CD4-positive, alpha-beta memory T cell (primary cell): ENCODE data around the gene LIMS2. TPM values are rescaled to one million over a fixed set of nuclear protein-coding genes. Genes with fewer than 3 reads are reported as not detected.

ENCODE experiments used
- CTCF ChIA-PET: fragments of 350-600 bp; sonication (Branson Sonifier 250); formaldehyde crosslinking; loops from one replicate; lab custom pipeline; 2021; ENCODE audit warnings: inconsistent platforms; ENCODE audit not compliant: partially characterized antibody; lab: Charles Lee
- POLR2A ChIA-PET: fragments of 350-600 bp; sonication (Branson Sonifier 250); formaldehyde crosslinking; loops from one replicate; lab custom pipeline; 2021; ENCODE audit not compliant: partially characterized antibody; lab: Charles Lee
- DNase-seq, 5 donors: peaks; one replicate each; pipeline versions ENCODE4 v3.0.0 to v3.0.0-alpha.2; 2020 to 2022; ENCODE audit warnings: mixed read lengths in 1 of 5
- H3K27ac ChIP-seq: one replicate; pipeline ENCODE4 v1.7.0; 2013; ENCODE audit warnings: low read depth, low read length
- H3K27me3 ChIP-seq: 2 replicates; pipeline ENCODE4 v1.7.0; 2013; ENCODE audit warnings: mild to moderate bottlenecking, low read length, moderate library complexity; ENCODE audit not compliant: insufficient read depth
- H3K36me3 ChIP-seq: 2 replicates; pipeline ENCODE4 v1.7.0; 2013; ENCODE audit warnings: mild to moderate bottlenecking, low read length, moderate library complexity; ENCODE audit not compliant: insufficient read depth
- H3K4me1 ChIP-seq: 2 replicates; pipeline ENCODE4 v1.7.0; 2013; ENCODE audit warnings: mild to moderate bottlenecking, low read length, moderate library complexity; ENCODE audit not compliant: insufficient read depth
- H3K4me3 ChIP-seq, 2 donors: one replicate each; pipeline ENCODE4 v1.7.0; 2013; ENCODE audit warnings: low read length in 2 of 2, mild to moderate bottlenecking in 1 of 2
- H3K9me3 ChIP-seq, 2 donors: one replicate each; pipeline ENCODE4 v1.7.0; 2013; ENCODE audit warnings: low read length in 2 of 2, control low read depth in 1 of 2; ENCODE audit not compliant: control insufficient read depth in 1 of 2
- H3K27ac Mint-ChIP-seq, 7 donors: one replicate each; pipeline ENCODE4 v1.8.0; 2020 to 2021; ENCODE audit warnings: mixed read lengths in 7 of 7, mild to moderate bottlenecking in 6 of 7, inconsistent platforms in 3 of 7, moderate library complexity in 3 of 7
- H3K27me3 Mint-ChIP-seq, 2 donors: one replicate each; pipeline ENCODE4 v1.8.0; 2020 to 2021; ENCODE audit warnings: mixed read lengths in 2 of 2
- H3K36me3 Mint-ChIP-seq, 2 donors: one replicate each; pipeline ENCODE4 v1.8.0; 2020 to 2021; ENCODE audit warnings: mixed read lengths in 2 of 2, inconsistent platforms in 1 of 2, mild to moderate bottlenecking in 1 of 2
- H3K4me1 Mint-ChIP-seq, 4 donors: one replicate each; pipeline ENCODE4 v1.8.0; 2020 to 2021; ENCODE audit warnings: mixed read lengths in 4 of 4, mild to moderate bottlenecking in 1 of 4
- H3K4me3 Mint-ChIP-seq, 8 donors: one replicate each; pipeline ENCODE4 v1.8.0; 2020 to 2021; ENCODE audit warnings: mixed read lengths in 8 of 8, mild to moderate bottlenecking in 7 of 8, moderate library complexity in 6 of 8, inconsistent platforms in 3 of 8
- H3K9me3 Mint-ChIP-seq, 8 donors: one replicate each; pipeline ENCODE4 v1.8.0; 2020 to 2021; ENCODE audit warnings: mixed read lengths in 8 of 8, mild to moderate bottlenecking in 5 of 8, inconsistent platforms in 3 of 8, moderate library complexity in 1 of 8
- intact Hi-C: fragments of 100-400 bp; cut with micrococcal nuclease; formaldehyde crosslinking; loops from one replicate; pipeline ENCODE4 v1.15.1; 2023
- polyA plus RNA-seq, 2 donors: library from polyadenylated mRNA; unstranded; fragments of 300-500 nt; fragmentation: Illumina TruSeq; gene quantifications; one replicate each; pipeline ENCODE4 v1.2.3, GENCODE V29; 2021
- total RNA-seq, 2 experiments: library from RNA; stranded (reverse); gene quantifications; one replicate each; pipeline ENCODE4 v1.2.3, GENCODE V29; 2021

LIMS2 gene
- total and polyA plus RNA-seq, 4 experiments from 2014 or later: 6.0 to 15.9 (median 9.0) TPM

GRCh38 chr2:127673291-127674069 is 1.9 kb downstream of the LIMS2 start:
- POLR2A ChIA-PET: no interaction called here
- Mint-ChIP-seq H3K4me1 (peaks cover 2 to 13% (median 6%) of the 10 kb centered on the region in 4 donors), H3K36me3 (no peaks in the 10 kb centered on the region), H3K4me3 (peak overlapping the region in 7 of 8 donors; percentile 22 to 83 (median 76)), H3K27ac (no peak overlapping the region), H3K27me3 (peaks cover 41 to 44% of the 10 kb centered on the region in 2 donors), H3K9me3 (peaks cover 0 to 6% (median 0%) of the 10 kb centered on the region in 8 donors)
- H3K27ac ChIP-seq: no peak overlapping the region
- H3K4me3 ChIP-seq: no peak overlapping the region
- H3K36me3 ChIP-seq: no peaks in the 10 kb centered on the region
- CTCF ChIA-PET: no interaction called here
- intact Hi-C loops: no loop called here
- H3K9me3 ChIP-seq: no peaks in the 10 kb centered on the region
- DNase-seq: no peak
- peaks cover 4% of the 10 kb centered on the region for H3K4me1 ChIP-seq
- peaks cover 10% of the 10 kb centered on the region for H3K27me3 ChIP-seq

GRCh38 chr2:127672341-127673224 is 2.7 kb downstream of the LIMS2 start:
- Histone ChIP-seq H3K36me3 (no peaks in the 10 kb centered on the region), H3K4me3 (no peak overlapping the region), H3K4me1 (peaks cover 4% of the 10 kb centered on the region), H3K27me3 (peaks cover 10% of the 10 kb centered on the region), H3K9me3 (no peaks in the 10 kb centered on the region), H3K27ac (no peak overlapping the region)
- CTCF ChIA-PET: interaction anchor here (0.9 kb wide), 1 partner anchor 8 kb away, joined by 3 read pairs; no protein-coding TSS in a partner anchor
- H3K27ac Mint-ChIP-seq: no peak overlapping the region
- H3K36me3 Mint-ChIP-seq: no peaks in the 10 kb centered on the region
- intact Hi-C loops: no loop called here
- no peak for DNase-seq
- H3K4me1 Mint-ChIP-seq: peaks cover 2 to 13% (median 6%) of the 10 kb centered on the region in 4 donors
- peaks cover 39% of the 10 kb centered on the region in 2 donors for H3K27me3 Mint-ChIP-seq
- peak overlapping the region in 2 of 8 donors; percentile 9 to 21 for H3K4me3 Mint-ChIP-seq
- H3K9me3 Mint-ChIP-seq: peaks cover 0 to 6% (median 0%) of the 10 kb centered on the region in 8 donors
- POLR2A ChIA-PET: no interaction called here

- H3K27me3 Mint-ChIP-seq: peaks cover 39 to 42% of the 10 kb centered on the region in 2 donors
- H3K4me3 Mint-ChIP-seq: peak overlapping the region in 1 of 8 donors; percentile 35
- Histone ChIP-seq H3K36me3 (no peaks in the 10 kb centered on the region), H3K9me3 (no peaks in the 10 kb centered on the region), H3K27ac (no peak overlapping the region), H3K4me3 (no peak overlapping the region), H3K27me3 (peaks cover 10% of the 10 kb centered on the region), H3K4me1 (peaks cover 4% of the 10 kb centered on the region)
- no peak for DNase-seq
- intact Hi-C loops: no loop called here
- H3K36me3 Mint-ChIP-seq: no peaks in the 10 kb centered on the region
- CTCF ChIA-PET: interaction anchor here (0.9 kb wide), 1 partner anchor 9 kb away, joined by 3 read pairs; no protein-coding TSS in a partner anchor
- no peak overlapping the region for H3K27ac Mint-ChIP-seq
- peaks cover 0 to 6% (median 0%) of the 10 kb centered on the region in 8 donors for H3K9me3 Mint-ChIP-seq
- POLR2A ChIA-PET: no interaction called here
- peaks cover 2 to 13% (median 6%) of the 10 kb centered on the region in 4 donors for H3K4me1 Mint-ChIP-seq
These were observed 3.6 kb downstream of the LIMS2 start for GRCh38 chr2:127671557-127672302.

GRCh38 chr2:127670957-127671290 is 4.4 kb downstream of the LIMS2 start:
- H3K27me3 ChIP-seq: peaks cover 10% of the 10 kb centered on the region
- H3K36me3 Mint-ChIP-seq: no peaks in the 10 kb centered on the region
- H3K9me3 Mint-ChIP-seq: peaks cover 0 to 6% (median 0%) of the 10 kb centered on the region in 8 donors
- ChIA-PET CTCF (no interaction called here), POLR2A (no interaction called here)
- intact Hi-C loops: no loop called here
- H3K4me1 ChIP-seq: peaks cover 4% of the 10 kb centered on the region
- no peak for DNase-seq
- peaks cover 2 to 10% (median 6%) of the 10 kb centered on the region in 4 donors for H3K4me1 Mint-ChIP-seq
- H3K9me3 ChIP-seq: no peaks in the 10 kb centered on the region
- H3K4me3 ChIP-seq: no peak overlapping the region
- peaks cover 38 to 44% of the 10 kb centered on the region in 2 donors for H3K27me3 Mint-ChIP-seq
- H3K36me3 ChIP-seq: no peaks in the 10 kb centered on the region
- no peak overlapping the region for H3K27ac ChIP-seq
- H3K4me3 Mint-ChIP-seq: peak overlapping the region in 1 of 8 donors; percentile 20
- H3K27ac Mint-ChIP-seq: no peak overlapping the region

- Histone ChIP-seq H3K9me3 (no peaks in the 10 kb centered on the region), H3K4me1 (peaks cover 4% of the 10 kb centered on the region), H3K4me3 (no peak overlapping the region), H3K36me3 (no peaks in the 10 kb centered on the region), H3K27ac (no peak overlapping the region), H3K27me3 (peaks cover 10% of the 10 kb centered on the region)
- Mint-ChIP-seq H3K27ac (no peak overlapping the region), H3K27me3 (peaks cover 35 to 46% of the 10 kb centered on the region in 2 donors), H3K4me1 (peaks cover 0 to 5% (median 4%) of the 10 kb centered on the region in 4 donors), H3K9me3 (peaks cover 0 to 6% (median 0%) of the 10 kb centered on the region in 8 donors), H3K4me3 (peak overlapping the region in 1 of 8 donors; percentile 20), H3K36me3 (no peaks in the 10 kb centered on the region)
- ChIA-PET CTCF (no interaction called here), POLR2A (no interaction called here)
- no peak for DNase-seq
- intact Hi-C loops: no loop called here
These were observed 5.0 kb downstream of the LIMS2 start for GRCh38 chr2:127670055-127670956.

- CTCF ChIA-PET: no interaction called here
- no peaks in the 10 kb centered on the region for H3K36me3 ChIP-seq
- Mint-ChIP-seq H3K4me3 (no peak overlapping the region), H3K27me3 (peaks cover 32 to 49% of the 10 kb centered on the region in 2 donors), H3K4me1 (no peaks in the 10 kb centered on the region), H3K9me3 (peaks cover 0 to 6% (median 0%) of the 10 kb centered on the region in 8 donors), H3K36me3 (no peaks in the 10 kb centered on the region), H3K27ac (no peak overlapping the region)
- DNase-seq: no peak
- H3K4me1 ChIP-seq: no peaks in the 10 kb centered on the region
- H3K27ac ChIP-seq: no peak overlapping the region
- H3K27me3 ChIP-seq: peaks cover 15% of the 10 kb centered on the region
- intact Hi-C loops: no loop called here
- no peak overlapping the region for H3K4me3 ChIP-seq
- POLR2A ChIA-PET: no interaction called here
- no peaks in the 10 kb centered on the region for H3K9me3 ChIP-seq
These were observed 6.3 kb downstream of the LIMS2 start for GRCh38 chr2:127669056-127669455.
